Stimulated activated CD8-positive, alpha-beta memory T cell treated with anti-CD3 and anti-CD28 coated beads, Interleukin-12 subunit alpha, Interleukin-12 subunit beta, amount 100 ng/mL, for 1 hour (primary cell): ENCODE measurements around the gene ATCAY.
"Not testable (repeated sequence)": the region's sequence is repeated elsewhere in the genome, so short reads cannot be mapped to it uniquely, and the experiment has no call there.

Experiments used
- DNase-seq: peaks from one replicate; pipeline ENCODE4 v3.0.0-alpha.2; 2020; ENCODE audit warnings: low read depth

The ATCAY gene

DNA sequence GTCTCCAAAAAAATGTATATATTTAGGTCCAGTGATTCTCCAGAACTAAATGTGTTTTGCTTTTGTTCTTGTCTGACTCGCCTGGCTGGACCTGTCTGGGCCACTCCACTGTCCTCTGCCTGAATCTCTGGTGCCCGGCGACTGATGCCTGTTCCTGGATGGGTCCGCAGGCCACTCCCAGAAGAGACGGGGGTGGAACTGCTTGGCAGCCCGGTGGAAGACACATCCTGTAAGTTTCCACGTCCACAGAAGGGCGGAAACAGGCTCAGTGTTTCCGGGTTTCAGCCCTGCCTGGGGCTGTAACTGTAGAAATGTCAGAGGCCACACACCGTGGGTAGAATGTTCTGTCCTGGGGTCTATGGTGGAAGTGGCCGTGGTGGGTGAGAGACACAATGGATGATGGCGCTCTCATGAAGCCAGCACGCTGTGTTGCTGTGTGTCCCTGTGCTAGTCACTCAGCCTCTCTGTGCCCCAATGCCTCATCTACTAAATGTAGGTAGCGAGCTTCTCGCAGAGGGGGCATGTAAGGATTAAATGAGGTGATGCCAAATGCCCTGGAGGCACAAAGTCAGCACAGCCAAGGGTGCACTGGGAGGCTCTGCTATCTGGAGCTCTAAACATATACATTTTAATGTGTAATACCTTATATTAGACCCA, 22.0 kb downstream of the ATCAY start:
- no peak for DNase-seq

DNA sequence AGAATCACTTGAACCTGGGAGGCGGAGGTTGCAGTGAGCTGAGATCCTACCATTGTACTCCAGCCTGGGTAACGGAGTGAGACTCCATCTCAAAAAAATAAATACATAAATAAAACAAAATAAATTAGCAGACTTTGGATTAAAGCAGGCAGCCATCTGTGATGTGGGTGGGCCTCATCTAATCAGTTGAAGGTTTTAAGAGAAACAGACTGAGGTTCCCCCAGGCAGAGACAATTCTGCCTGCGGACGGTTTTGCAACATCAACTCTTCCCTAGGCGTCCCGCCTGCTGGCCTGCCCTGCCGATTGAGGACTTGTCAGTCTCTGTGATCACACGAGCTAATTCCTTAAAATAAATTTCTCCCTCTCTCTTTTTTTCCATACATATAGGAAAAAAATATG, 23.7 kb downstream of the ATCAY start:
- no peak for DNase-seq

DNA sequence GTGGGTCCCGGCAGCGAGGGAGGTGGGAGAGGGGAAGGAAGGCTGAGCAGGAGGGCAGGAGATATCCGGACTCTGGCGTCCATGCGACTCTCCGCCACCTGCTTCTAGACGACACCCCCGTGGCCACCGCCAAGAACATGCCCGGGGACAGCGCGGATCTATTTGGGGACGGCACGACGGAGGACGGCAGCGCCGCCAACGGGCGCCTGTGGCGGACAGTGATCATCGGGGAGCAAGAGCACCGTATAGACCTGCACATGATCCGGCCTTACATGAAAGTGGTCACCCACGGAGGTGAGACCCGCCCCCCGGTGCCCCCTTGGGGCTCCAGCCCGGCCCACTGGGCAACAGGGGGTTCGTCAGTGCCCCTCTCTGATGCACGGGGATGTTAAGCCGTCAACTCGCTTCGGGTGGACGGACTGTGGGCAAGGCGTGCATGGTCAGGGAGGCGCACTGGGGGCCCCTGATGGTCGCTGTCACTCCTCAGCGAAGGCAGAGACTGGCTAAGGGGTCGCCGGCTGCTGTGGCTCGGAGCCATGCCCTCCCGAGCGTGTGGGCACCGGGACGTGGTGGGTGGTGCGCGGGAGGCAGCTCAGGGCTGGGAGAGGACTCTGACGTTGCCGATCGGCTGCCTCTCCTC, 27.3 kb downstream of the ATCAY start:
- no peak for DNase-seq

DNA sequence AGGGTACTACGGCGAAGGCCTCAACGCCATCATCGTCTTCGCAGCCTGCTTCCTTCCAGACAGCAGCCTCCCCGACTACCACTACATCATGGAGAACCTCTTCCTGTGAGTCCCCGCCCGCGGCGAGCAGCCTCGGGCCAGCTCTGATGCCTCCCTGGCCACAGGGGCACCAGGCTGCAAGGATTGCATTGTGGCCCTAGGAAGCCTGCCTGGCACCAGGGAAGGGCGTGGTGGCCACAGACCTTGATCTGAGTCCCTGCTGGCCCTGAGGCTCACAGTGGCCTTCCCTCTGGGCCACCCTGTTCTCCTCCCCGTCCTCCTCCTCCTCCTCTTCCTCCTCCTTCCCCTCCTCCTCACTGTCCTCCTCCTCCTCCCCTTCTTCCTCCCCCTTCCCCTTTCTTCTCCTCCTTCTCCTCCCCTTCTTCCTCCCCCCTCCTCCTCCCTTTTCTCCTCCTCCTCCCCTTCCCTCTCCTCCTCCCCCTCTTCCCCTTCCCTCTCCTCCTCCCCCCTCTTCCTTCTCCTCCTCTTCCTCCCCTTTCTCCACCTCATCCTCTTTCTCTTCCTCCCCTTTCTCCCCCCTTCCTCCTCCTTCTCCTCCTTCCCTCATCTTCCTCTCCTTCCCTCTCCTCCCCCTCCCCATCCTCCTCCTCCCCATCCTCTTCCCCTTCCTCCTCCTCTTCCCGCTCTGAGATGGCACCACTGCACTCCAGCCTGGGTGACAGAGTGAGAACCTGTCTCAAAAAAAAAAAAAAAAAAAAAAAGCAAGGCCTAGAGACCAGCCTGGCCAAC, 28.0 kb downstream of the ATCAY start:
- DNase-seq, result no peak

DNA sequence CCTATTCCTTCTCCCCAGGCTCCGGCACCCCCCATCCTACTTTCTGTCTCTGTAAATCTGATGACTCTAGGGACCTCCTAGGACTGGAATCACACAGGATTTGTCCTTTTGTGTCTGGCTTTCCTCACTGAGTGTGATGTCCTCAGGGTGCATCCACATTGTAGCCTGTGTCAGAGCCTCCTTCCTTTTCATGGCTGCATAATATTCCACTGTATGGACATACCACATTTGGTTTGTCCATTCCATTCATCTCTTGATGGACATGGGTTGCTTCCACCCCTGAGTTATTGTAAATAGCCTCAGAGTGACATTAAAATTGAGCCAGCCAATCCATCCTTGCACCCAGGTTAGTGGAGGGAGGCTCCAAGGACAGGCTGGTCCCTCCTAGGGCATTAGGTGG, 29.6 kb downstream of the ATCAY start:
- no peak for DNase-seq

DNA sequence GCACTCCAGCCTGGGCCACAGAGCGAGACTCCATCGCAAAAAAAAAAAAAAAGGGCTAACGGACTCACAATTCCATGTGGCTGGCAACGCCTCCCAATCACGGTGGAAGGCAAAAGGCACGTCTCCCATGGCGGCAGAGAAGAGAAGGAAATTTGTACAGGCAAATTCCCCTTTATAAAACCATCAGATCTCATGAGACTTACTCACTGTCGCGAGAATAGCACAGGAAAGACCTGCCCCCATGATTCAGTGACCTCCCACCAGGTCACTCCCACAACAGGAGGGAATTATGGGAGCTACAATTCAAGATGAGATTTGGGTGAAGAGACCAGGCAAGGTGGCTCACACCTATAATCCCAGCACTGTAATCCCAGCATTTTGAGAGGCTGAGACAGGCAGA, 33.7 kb downstream of the ATCAY start:
- no peak for DNase-seq

DNA sequence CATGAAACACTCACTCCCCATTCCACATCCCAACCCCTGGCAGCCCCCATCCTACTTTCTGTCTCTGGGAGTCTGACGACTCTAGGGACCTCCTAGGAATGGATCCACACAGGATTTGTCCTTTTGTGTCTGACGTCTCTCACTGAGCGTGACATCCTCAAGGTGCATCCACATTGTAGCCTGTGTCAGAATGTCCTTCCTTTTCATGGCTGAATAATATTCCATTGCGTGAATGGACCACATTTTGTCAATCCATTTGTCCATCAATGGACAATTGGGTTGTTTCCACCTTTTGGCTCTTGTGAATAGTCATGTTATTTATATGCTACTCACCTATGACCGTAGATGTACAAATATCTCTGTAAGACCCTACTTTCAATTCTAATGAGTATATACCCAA, 35.5 kb downstream of the ATCAY start:
- DNase-seq, result no peak

DNA sequence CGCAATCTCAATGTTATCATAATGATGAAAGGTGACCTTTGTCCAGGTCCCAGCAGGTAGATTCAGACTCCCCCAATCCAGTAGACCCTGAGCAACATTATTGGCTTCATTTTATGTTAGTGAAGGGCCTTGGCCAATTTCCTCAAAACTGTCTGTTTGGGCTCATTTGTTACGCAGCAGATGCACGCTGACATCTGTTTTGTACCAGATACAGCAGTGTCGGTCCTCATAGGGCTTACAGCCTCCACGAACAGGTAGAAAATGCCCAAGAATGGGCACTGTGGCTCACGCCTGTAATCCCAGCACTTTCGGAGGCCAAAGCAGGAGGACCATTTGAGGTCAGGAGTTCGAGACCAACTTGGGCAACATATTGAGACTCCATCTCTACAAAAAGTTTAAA, 39.3 kb downstream of the ATCAY start:
- DNase-seq, result no peak

DNA sequence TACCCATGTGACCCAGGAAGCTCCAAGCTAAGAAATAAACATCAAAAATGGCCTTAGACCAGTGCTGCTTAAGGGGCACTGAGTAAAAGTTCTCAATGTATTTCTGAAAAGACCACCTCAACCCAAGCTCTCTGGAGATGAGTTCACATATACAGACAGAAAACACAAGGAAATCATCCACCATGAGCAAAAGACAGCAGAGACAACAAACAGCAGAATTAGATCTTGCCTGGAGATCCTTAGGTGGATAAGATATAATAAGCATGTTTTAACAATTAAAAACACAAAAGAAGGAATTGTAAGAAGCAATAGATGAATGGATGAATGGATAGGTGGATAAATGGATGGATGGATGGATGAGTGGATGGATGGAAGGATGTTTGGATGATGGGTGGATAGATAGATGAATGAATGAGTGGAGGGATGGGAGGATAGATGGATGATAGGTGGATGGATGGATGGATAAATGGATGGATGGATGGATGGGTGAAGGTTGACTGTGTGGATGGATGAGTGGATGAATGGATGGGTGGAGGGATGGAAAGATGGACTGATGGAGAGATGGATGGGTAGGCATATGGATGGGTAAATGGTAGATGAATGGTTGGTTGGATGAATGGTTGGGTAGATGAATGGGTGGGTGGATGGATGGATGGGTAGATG, 42.7 kb downstream of the ATCAY start:
- DNase-seq, result no peak

DNA sequence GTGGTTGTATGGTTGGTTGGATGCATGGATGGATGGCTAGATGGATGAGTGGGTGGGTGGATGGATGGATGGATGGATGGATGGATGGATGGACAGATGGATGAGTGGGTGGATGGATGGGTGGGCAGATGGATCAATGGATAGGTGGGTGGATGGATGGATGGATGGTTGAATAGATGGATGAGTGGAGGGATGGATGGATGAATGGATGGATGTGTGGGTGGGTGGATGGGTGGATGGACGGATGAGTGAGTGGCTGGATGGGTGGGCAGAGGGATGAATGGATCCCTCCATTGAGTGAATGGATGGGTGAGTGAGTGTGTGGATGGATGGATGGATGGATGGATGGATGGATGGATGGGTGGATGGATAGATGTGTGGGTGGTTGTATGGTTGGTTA, 43.4 kb downstream of the ATCAY start:
- no peak for DNase-seq

DNA sequence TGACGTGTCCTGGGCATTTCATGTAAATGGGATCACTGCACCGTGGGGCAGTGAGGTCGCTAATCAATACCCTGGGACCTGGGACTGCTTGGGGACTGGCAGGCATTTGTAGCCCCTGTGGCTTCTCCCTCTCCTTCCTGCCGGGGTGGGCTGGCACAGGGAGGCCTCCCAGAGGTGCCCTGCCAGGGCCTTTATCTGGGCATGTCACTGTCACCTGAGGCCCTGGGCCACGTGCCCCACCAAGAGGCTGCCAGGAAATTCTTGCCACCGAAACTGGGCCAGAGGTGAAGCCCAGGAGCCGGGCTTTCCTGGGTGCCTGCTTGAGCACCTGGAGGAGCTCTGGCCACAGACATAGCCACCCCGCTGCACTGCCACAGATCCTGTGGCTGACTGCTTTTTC, 50.6 kb downstream of the ATCAY start:
- no peak for DNase-seq

DNA sequence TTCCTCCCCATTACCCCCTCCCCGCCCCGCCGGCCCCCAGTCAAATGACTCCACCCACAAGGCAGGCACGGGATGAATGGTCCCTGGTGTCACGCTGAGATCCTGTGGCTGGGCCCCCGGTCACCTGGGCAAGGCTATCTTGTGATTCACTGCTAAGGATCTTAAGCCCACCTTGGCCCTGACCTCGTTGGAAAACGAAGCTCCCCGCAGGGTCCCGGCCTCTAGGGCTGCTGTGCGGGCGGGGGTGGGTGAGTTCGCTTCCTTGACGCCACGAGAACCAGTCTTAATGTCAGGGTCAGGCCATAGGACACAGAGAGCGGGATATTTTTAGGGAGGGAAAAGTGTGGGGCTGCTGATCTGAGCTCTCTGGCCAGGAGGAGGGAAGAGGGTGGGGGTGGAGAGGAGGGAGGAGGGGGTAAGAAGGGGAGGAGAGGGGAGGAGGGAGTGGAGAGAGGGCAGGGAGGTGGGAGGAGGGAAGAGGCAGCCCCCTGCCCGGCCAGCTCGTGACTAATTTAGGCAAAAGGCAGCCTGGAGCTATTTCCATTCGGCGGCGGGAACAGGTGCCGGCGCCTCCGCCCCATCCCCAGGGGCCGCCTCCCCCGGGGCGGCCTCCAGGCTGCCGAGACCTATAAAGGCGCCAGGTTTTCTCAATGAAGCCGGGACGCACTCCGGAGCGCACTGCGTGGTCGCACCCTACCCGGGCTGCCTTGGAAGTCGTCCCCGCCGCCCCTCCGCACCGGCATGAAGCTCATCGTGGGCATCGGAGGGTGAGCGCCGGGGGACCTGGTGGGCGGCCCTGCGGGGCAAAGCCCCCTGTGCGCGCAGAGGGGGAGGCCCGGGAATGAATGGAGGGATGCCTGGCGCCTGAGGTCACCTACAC, 52.7 kb downstream of the ATCAY start, which contains the start of gene NMRK2:
Gene NMRK2 (plus strand): TSS at position 139 of the 880 bp plus-strand sequence. CDS start 603 bp downstream, at position 742.
- no peak for DNase-seq

DNA sequence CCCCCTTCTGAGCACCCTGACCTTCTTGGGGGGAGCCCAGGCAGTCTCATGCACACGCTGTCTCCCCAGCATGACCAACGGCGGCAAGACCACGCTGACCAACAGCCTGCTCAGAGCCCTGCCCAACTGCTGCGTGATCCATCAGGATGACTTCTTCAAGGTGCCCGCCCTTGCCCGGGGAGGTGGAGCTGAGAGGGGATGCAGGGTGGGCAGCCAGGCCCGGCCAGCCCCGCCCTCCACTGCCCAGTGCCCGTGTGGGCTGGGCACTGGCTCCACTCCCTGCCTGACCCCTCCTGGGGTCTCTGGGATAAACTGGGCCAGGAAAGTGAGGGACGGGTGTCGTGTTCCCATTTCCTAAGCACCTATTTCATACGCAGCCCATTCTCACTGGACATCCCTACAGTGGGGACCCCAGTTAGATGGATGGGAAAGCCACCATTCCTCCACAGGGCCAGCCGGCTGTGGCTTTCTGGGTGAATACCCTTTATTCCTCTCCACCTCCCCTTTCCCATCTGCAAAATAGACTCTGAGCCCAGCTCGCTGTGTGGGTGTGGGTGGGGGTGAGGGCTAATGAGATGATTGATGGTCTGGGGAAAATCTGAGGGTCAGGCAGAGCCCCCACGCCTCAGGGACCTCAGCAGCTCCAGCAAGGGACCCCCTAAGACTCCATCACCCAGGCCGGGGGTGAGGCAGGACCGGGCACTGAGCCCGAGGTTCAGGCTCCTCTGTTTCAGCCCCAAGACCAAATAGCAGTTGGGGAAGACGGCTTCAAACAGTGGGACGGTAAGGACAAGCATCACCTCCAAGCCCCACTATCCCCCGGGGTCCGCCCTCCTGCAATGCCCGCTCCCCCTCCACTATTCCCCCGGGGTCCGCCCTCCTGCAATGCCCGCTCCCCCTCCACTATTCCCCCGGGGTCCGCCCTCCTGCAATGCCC, 56.3 kb downstream of the ATCAY start:
- no peak for DNase-seq

DNA sequence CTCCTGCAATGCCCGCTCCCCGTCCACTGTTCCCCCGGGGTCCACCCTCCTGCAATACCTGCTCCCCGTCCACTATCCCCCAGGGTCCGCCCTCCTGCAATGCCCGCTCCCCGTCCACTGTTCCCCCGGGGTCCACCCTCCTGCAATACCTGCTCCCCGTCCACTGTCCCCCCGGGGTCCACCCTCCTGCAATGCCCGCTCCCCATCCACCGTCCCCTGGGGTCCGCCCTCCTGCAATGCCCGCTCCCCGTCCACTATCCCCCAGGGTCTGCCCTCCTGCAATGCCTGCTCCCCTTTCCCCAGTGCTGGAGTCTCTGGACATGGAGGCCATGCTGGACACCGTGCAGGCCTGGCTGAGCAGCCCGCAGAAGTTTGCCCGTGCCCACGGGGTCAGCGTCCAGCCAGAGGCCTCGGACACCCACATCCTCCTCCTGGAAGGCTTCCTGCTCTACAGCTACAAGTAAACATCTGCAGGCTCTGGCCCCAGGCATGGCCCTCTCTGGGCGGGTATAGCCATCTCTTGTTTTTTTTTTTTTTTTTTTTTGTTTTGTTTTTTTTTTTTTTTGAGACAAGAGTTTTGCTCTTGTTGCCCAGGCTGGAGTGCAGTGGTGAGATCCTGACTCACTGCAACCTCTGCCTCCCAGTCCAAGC, 57.9 kb downstream of the ATCAY start:
- not testable (repeated sequence) for DNase-seq

DNA sequence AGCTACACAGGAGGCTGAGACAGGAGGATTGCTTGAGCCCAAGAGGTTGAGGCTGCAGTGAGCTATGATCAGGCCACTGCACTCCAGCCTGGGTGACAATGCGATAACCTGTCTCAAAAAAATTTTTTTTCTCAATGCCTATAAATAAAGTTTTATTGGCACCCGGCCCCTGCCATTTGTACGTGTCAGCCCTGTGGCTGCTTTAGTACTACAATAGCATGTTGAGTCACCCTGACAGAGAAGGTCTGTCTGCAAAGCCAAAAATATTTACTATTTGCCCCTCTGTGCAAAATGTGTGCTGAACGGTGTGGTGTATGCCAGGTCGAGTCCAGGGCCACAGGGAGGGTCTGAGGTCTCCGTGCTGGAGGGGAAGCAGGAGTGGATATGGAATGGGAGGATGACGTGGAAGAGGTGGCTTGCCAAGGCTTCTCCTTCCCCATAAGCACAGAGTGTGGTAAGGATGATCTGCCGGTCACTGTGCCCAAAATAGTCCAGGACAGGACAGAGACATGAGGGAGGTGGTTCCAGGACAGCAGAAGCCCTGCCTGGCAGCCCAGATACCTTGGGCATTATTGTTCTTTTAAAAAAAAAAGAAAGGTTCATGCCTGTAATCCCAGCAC, 62.4 kb downstream of the ATCAY start:
- no peak for DNase-seq

DNA sequence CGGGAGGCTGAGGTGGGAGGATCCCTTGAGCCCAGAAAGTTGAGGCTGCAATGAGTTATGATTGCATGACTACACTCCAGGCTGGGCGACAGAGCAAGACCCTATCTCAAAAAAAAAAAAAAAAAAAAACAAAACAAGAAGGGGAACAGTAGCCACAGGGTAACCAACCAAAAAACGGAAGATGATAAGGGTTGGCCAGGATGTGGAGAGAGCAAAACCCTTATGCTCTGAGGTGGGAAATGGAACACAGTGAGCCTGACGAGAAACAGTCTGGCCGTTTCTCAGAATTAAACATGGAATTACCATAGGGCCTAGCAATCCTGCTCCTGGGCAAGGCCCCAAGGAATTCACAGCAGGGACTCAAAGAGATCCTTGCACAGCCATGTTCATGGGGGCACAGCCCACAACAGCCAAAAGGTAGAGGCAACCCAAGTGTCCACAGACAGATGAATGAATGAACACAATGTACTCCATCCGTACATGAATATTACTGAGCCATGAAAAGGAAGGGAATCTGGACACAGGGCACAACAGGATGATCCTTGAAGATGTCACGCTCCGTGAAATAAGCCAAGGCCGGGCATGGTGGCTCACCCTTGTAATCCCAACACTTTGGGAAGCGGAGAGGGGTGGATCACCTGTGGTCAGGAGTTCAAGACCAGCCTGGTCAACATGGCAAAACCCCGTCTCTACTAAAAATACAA, 63.7 kb downstream of the ATCAY start:
- no peak for DNase-seq

DNA sequence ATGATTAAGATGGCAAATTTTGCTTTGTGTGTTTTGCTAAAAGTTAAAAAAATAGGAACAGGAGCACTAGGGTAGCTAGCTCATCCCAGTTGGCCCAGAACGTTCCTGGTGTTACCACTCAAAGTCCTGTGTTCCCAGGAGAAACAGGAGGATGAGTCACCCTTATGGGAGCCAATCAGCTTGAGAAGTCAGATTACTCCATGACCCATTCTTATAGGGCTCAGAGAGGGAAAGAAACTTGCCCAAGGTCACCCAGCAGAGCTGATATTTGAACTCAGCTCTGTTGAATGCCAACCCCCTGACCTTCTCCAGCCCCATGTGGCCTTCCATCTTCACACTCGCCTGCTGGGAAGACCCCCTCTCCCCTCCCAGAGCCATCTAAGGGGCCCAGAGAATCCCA, 65.4 kb downstream of the ATCAY start:
- no peak for DNase-seq

DNA sequence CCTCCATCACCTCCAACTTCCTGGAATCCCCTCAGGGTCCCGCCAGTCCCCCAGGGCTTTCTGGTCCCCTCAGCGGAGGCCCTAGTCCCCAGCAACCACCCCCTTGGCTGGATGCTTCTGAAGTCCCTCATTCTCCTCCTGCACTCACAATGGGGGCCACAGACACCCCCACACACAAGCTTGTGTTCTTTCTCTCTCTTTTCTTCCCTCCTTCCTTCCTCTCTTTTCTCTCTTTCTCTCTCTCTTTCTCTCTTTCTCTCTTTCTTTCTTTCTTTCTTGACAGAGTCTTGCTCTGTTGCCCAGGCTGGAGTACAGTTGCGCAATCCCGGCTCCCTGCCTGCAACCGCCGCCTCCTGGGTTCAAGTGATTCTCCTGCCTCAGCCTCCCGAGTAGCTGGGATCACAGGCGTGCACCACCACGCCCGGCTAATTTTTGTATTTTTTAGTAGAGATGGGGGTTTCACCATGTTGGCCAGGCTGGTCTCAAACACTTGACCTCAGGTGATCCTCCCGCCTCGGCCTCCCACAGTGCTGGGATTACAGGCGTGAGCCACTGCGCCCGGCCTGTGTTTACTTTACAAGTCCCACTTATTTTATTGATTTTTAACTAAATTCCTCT, 66.9 kb downstream of the ATCAY start:
- DNase-seq, result not testable (repeated sequence)
